Mesendoderm (in vitro differentiated cells): Measurements from ENCODE around the gene TRPM7.
"Not testable (repeated sequence)": the region's sequence is repeated elsewhere in the genome, so short reads cannot be mapped to it uniquely, and the experiment has no call there.

Source experiments
- DNase-seq: peaks from one replicate; pipeline ENCODE4 v3.0.0; 2013
- H2AK5ac ChIP-seq: 2 replicates; pipeline ENCODE4 v1.6.1; 2013; ENCODE audit warnings: low read length, inconsistent platforms
- H2BK120ac ChIP-seq: 2 replicates; pipeline ENCODE4 v1.6.1; 2013; ENCODE audit warnings: low read depth, mild to moderate bottlenecking, low read length, moderate library complexity, mixed read lengths
- H2BK15ac ChIP-seq: replicated peaks from 2 replicates; pipeline ENCODE4 v1.6.1; 2013; ENCODE audit warnings: low read depth, mild to moderate bottlenecking, moderate library complexity
- H2BK5ac ChIP-seq: 2 replicates; pipeline ENCODE4 v1.6.1; 2013; ENCODE audit warnings: low read length, inconsistent platforms
- H3K18ac ChIP-seq: 2 replicates; pipeline ENCODE4 v1.6.1; 2013; ENCODE audit warnings: mild to moderate bottlenecking, low read length, mixed read lengths
- H3K23ac ChIP-seq: one replicate; pipeline ENCODE4 v1.6.1; 2013; ENCODE audit warnings: low read length
- H3K27ac ChIP-seq: 2 replicates; pipeline ENCODE4 v1.5.1; 2013; ENCODE audit warnings: low read depth, mild to moderate bottlenecking, inconsistent platforms, low read length, moderate library complexity
- H3K27me3 ChIP-seq: 2 replicates; pipeline ENCODE4 v1.6.1; 2013; ENCODE audit warnings: low read length, control low read depth, mild to moderate bottlenecking, inconsistent platforms; ENCODE audit not compliant: insufficient read depth, poor library complexity
- H3K36me3 ChIP-seq: 2 replicates; pipeline ENCODE4 v1.6.1; 2013; ENCODE audit warnings: low read length, inconsistent platforms; ENCODE audit not compliant: control insufficient read depth, insufficient read depth
- H3K4ac ChIP-seq: one replicate; pipeline ENCODE4 v1.6.1; 2013; ENCODE audit warnings: low read depth, mild to moderate bottlenecking, low read length, moderate library complexity
- H3K4me1 ChIP-seq: 2 replicates; pipeline ENCODE4 v1.6.1; 2013; ENCODE audit warnings: low read depth, low read length, inconsistent platforms; ENCODE audit not compliant: control insufficient read depth
- H3K4me2 ChIP-seq: 2 replicates; pipeline ENCODE4 v1.6.1; 2013; ENCODE audit warnings: low read length
- H3K4me3 ChIP-seq: 2 replicates; pipeline ENCODE4 v1.5.1; 2013; ENCODE audit warnings: mild to moderate bottlenecking, low read length
- H3K56ac ChIP-seq: one replicate; pipeline ENCODE4 v1.6.1; 2013; ENCODE audit warnings: low read length
- H3K79me1 ChIP-seq: 2 replicates; pipeline ENCODE4 v1.6.1; 2013; ENCODE audit warnings: low read length, inconsistent platforms
- H3K79me2 ChIP-seq: 2 replicates; pipeline ENCODE4 v1.6.1; 2013; ENCODE audit warnings: mild to moderate bottlenecking, low read length; ENCODE audit not compliant: control insufficient read depth, insufficient read depth
- H3K9ac ChIP-seq: 2 replicates; pipeline ENCODE4 v1.6.1; 2013; ENCODE audit warnings: low read length, inconsistent platforms
- H4K5ac ChIP-seq: one replicate; pipeline ENCODE4 v1.6.1; 2013; ENCODE audit warnings: low read length
- H4K8ac ChIP-seq: one replicate; pipeline ENCODE4 v1.6.1; 2013; ENCODE audit warnings: low read depth, mild to moderate bottlenecking, control low read depth, low read length, moderate library complexity
- WGBS: extraction: QIAGEN DNeasy Blood & Tissue Kit; methylation state at CpG from one replicate; pipeline ENCODE4 v1.1.7; 2013; ENCODE audit warnings: low lambda C conversion rate, missing lambda C conversion rate; ENCODE audit not compliant: insufficient coverage; ENCODE audit errors: extremely low coverage; 5-methylcytosine and 5-hydroxymethylcytosine counted together

TRPM7 gene

GRCh38 chr15:50694634-50695165 lies 8.1 kb upstream of the TRPM7 start:
- H3K79me2 ChIP-seq, H3K4me2 ChIP-seq, H3K4me1 ChIP-seq, H2BK15ac ChIP-seq, H3K18ac ChIP-seq, H3K79me1 ChIP-seq, DNase-seq, H4K8ac ChIP-seq, H3K27ac ChIP-seq, H3K56ac ChIP-seq, H3K36me3 ChIP-seq, H3K9ac ChIP-seq, H2AK5ac ChIP-seq, H3K4me3 ChIP-seq, H2BK120ac ChIP-seq, H3K23ac ChIP-seq, H3K4ac ChIP-seq, H3K27me3 ChIP-seq, H2BK5ac ChIP-seq, H4K5ac ChIP-seq: not testable (repeated sequence)
- WGBS = no CpG with 5 or more reads among the region's 9 CpGs

GRCh38 chr15:50687302-50687902 lies 805 bp upstream of the TRPM7 start:
- no peaks in the 10 kb centered on the region for H3K27me3 ChIP-seq
- H3K4ac ChIP-seq = no peak overlapping the region
- no peak overlapping the region for H3K27ac ChIP-seq
- H3K56ac ChIP-seq = peak overlapping the region; percentile 98
- H2BK120ac ChIP-seq = no peak overlapping the region
- H3K4me2 ChIP-seq = no peak overlapping the region
- H3K9ac ChIP-seq = peak overlapping the region; percentile 93
- WGBS = 100% methylated on average over 3 of the region's 10 CpGs
- no peak overlapping the region for H2BK5ac ChIP-seq
- H3K23ac ChIP-seq = no peak overlapping the region
- no peak for DNase-seq
- no peaks in the 10 kb centered on the region for H3K4me1 ChIP-seq
- peaks cover 4% of the 10 kb centered on the region for H3K79me1 ChIP-seq
- no peak overlapping the region for H2BK15ac ChIP-seq
- no peak overlapping the region for H3K18ac ChIP-seq
- peaks cover 27% of the 10 kb centered on the region for H3K79me2 ChIP-seq
- no peak overlapping the region for H4K8ac ChIP-seq
- H2AK5ac ChIP-seq = no peak overlapping the region
- H4K5ac ChIP-seq = no peak overlapping the region
- no peaks in the 10 kb centered on the region for H3K36me3 ChIP-seq
- no peak overlapping the region for H3K4me3 ChIP-seq

GRCh38 chr15:50685976-50686468 lies 575 bp downstream of the TRPM7 start:
- peak; percentile 87 for DNase-seq
- Histone ChIP-seq H3K23ac (no peak overlapping the region), H3K4me3 (peak overlapping the region; percentile 95), H3K18ac (peak overlapping the region; percentile 8), H3K4ac (no peak overlapping the region), H3K27ac (peak overlapping the region; percentile 71), H3K56ac (peak overlapping the region; percentile 97), H3K4me1 (no peaks in the 10 kb centered on the region), H3K36me3 (no peaks in the 10 kb centered on the region), H2AK5ac (no peak overlapping the region), H2BK15ac (no peak overlapping the region), H3K4me2 (peak overlapping the region; percentile 92), H4K8ac (no peak overlapping the region), H3K79me2 (peaks cover 38% of the 10 kb centered on the region), H3K9ac (peak overlapping the region; percentile 97), H2BK120ac (no peak overlapping the region), H2BK5ac (peak overlapping the region; percentile 70), H4K5ac (no peak overlapping the region), H3K27me3 (no peaks in the 10 kb centered on the region), H3K79me1 (peaks cover 4% of the 10 kb centered on the region)
- WGBS = no CpG with 5 or more reads among the region's 30 CpGs

- no peak for DNase-seq
- Histone ChIP-seq H4K5ac (no peak overlapping the region), H3K56ac (peak overlapping the region; percentile 97), H3K79me2 (peaks cover 38% of the 10 kb centered on the region), H3K27me3 (no peaks in the 10 kb centered on the region), H3K9ac (peak overlapping the region; percentile 97), H2BK15ac (no peak overlapping the region), H3K79me1 (peaks cover 4% of the 10 kb centered on the region), H3K36me3 (no peaks in the 10 kb centered on the region), H3K4me3 (peak overlapping the region; percentile 95), H2BK5ac (no peak overlapping the region), H2AK5ac (no peak overlapping the region), H3K18ac (no peak overlapping the region), H4K8ac (no peak overlapping the region), H3K23ac (no peak overlapping the region), H3K4me1 (no peaks in the 10 kb centered on the region), H3K4ac (no peak overlapping the region), H3K4me2 (peak overlapping the region; percentile 92), H2BK120ac (no peak overlapping the region), H3K27ac (peak overlapping the region; percentile 71)
- no CpG with 5 or more reads among the region's 22 CpGs for WGBS
These were observed 1.2 kb downstream of the TRPM7 start for GRCh38 chr15:50685191-50685975.

GRCh38 chr15:50681467-50681866 lies 5.1 kb downstream of the TRPM7 start:
- Histone ChIP-seq H3K4ac (no peak overlapping the region), H3K4me2 (no peak overlapping the region), H2BK15ac (no peak overlapping the region), H3K9ac (no peak overlapping the region), H3K4me3 (no peak overlapping the region), H2BK5ac (no peak overlapping the region), H3K4me1 (no peaks in the 10 kb centered on the region), H3K79me1 (peaks cover 9% of the 10 kb centered on the region), H3K27me3 (no peaks in the 10 kb centered on the region), H2BK120ac (no peak overlapping the region), H2AK5ac (no peak overlapping the region), H3K36me3 (no peaks in the 10 kb centered on the region), H3K79me2 (peaks cover 51% of the 10 kb centered on the region), H3K23ac (no peak overlapping the region), H3K27ac (no peak overlapping the region), H4K5ac (no peak overlapping the region), H3K18ac (no peak overlapping the region), H4K8ac (no peak overlapping the region), H3K56ac (no peak overlapping the region)
- DNase-seq = no peak
